Measurements from ENCODE around the gene SPAG16.

SPAG16 gene

DNA sequence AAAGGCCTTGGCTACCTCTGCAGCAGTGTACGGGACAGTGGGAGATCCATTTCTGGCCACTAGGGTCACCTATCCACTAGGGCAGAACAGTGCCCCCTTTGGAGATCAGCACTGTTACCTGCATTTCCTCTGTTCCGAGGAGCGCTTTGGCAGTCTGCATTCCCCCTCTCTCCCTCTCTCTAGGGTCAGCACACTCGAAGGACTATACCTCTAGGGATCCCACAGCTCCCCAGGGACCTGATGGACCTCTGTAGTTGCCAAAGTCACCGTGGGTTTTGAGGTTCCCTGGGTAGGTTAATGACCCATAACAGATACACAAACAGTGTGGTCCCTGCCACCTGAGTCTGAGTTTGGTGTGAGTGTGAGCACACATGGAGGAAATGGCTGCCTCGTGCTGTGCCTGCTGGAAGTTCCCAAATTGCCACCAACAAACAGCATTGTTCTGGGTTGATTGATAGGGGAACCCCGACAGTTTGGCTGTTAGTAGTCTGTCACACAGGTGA, 1026.8 kb downstream of the SPAG16 start:
- no peak for DNase-seq

DNA sequence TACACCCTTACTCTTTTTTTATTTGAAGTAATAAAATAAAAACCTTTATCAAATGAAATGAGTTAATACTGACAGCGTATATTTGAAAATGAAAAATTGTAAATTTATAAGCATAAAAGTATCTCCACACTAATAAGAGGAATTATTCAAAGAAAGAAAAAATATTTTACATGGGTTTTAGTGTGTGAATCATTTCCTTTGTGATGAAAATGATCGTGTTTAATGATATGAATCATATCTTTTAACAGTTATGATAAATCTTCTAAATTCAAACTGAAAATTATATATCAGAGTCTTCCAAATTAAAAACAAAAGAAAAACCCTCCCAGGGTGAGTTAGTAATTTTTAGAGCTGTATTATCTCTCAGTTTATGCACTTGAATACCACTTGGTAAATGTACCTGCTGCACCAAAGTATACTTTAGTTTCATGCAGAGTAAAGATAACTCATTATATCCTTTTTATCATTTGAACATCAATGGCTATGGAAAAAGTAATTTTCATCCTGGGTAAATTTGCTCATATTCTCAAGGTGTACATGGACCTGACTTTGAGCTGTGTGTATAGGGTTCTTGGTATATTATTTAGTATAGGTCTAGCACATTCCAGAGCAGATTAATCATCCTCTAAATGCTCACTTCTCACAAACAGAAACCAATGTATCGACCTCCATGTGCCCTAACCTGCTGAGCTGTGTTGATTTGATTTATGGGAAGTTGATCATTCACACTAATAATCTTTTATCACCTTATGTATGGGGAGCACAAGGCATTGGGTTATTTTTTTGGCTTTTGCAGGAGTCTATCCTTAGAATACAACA, 1027.9 kb downstream of the SPAG16 start:
- DNase-seq: no peak

DNA sequence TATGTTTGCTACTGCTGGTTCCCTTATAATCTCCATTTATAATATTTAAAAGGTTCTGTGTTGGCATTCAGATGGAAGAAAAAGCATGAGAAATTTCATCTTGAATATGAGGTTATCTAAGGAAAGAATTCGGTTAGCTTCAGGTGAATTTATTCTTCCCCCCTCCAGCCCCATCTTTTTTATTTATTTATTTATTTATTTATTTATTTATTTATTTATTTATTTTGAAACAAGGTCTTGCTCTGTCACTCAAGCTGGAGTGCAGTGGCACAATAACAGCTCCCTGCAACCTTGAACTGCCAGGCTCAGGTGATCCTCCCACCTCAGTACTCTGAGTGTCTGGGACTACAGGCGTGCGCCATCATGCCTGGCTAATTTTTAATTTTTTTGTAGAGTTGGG, 1031.1 kb downstream of the SPAG16 start:
- no peak for DNase-seq

DNA sequence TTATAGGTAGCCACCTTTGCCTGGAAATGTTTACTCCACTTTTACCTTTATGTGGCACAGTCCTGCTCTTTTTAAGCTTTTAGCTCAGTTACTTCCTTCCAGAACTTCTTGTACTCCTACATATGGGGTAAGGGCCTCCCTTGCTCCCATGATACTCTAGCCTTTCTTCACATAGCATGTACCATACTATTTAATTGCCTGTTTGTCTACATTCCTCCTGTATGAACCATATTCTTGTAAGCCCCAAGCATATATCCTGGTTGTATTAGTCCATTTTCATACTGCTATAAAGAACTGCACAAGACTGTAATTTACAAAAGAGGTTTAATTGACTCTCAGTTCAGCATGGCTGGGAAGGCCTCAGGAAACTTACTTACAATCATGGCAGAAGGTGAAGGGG, 1035.9 kb downstream of the SPAG16 start:
- no peak for DNase-seq

DNA sequence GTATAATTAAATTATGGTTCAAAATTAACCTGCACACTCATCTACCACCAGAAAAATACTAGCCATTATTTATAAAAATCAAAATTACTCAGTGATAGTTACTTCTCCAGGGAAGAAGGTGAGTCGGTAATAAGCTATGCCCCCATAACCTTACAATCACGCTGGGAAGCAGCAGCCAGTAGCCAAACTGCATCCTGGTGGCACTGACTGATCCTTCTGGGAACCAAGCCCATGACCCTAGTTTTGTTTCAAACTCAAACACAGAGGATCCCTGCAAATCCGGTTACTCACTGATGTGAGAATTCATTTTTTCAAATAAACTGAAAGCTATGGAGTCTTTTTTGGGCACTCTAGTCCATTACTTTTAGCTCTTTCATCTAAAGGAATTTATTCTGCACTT, 1038.4 kb downstream of the SPAG16 start:
- DNase-seq: no peak

DNA sequence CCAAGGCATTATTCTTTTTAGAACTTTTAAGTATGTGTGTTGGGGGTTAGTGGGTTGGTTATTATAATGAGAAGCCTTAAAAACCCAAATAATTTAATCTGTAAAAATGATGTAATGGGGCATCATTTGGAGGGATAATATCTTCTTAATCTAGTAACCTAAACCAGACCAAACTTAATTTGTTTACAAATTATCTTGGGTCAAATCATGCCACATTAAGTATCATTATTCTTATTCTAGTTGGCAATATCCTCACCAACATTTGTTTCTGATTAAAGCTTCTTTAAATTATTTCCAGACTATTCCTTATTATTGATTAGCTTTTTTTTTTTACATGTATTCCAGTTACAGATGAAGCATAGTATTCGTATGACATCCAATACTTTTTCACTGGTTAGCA, 1041.1 kb downstream of the SPAG16 start:
- no peak for DNase-seq

DNA sequence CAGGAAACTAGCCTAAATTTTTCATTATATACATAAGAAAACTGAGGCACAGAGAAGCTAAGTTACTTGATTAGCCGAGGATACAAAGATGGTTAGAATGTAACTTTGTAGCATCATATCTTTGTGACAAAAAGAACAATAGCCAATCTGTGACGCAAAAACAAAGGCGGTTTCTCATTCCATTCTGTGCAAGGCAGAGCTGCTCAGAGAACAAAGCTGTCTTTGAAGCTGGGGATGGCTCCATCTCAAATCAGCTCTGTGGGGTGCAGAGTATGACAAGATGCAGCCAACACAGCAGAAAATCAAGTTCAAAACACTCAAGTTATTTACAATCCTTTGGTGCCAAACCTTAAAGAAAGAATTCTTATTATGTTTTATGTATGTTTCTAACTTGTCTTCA, 1044.7 kb downstream of the SPAG16 start:
- no peak for DNase-seq

DNA sequence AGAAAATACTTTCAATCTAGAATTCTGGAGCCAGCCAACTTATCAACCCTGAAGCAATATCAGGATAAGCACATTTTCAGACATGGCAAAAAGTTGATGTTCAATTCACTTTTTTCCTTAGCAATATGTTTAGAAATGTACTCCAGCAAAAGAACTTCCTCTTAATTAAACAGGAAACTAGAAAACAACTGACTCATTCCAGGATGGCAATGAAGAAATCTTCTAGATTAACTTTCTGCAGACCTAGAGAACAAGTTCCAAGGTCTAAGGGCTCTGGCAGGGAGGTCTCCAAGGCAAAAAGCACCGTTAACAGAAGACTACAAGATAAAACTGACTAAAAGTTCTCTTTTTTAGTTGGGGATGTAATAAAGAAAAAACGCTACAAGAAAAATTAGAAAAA, 1057.4 kb downstream of the SPAG16 start:
- no peak for DNase-seq

DNA sequence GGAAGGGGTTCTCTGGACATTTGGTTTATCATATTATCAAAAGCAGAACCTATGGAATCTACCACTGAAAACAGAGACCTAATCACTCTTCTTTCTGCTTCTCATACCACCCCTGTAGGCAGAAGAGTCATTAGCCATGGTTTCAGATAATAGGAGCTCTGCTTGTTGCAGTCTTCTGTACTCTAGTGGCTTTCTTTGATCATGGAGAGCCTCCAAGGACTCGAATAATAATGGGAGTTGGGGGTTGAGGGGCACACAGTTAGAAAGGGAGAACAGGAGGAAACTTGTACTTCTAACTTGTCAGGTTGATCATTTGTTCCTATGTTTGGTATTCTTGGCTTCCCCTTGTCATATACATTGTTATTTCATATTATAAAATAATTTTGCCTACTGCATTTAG, 1074.2 kb downstream of the SPAG16 start:
- no peak for DNase-seq

DNA sequence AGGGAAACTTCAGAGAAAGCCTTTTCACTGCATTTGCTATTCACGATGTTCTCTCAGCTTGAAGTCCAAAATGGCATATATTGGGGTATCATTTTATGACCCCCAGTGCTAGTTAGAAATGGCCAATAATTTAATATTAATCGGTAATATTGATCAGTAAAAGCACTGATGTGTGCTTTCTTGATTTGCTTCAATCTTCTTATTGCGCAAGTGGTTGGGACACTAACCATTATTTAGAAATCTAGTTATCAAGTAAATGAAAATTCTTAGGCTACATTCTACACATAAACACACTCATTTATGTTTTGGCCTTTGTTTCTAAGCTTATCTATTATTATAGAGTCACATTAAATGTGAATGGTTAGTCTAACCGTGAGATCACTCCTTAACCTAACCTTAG, 1076.9 kb downstream of the SPAG16 start:
- no peak for DNase-seq

DNA sequence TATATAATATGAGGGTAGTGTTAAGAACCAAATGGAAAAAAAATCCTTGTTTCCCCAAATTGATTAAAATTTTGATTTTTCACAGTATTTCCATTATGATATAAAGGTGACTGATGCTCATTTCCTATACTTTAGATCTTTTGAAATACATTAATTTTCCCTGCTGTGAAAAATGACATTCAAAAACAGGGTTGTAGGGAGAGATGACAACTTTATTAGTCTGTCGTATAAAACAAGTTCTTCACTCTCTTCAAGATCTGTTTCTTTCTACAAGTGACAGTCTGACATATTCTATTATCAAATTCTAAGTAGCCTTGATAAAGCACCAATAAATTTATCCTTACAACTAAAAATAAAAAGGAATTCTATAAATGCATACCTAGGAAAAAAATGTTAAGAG, 1081.3 kb downstream of the SPAG16 start:
- no peak for DNase-seq

DNA sequence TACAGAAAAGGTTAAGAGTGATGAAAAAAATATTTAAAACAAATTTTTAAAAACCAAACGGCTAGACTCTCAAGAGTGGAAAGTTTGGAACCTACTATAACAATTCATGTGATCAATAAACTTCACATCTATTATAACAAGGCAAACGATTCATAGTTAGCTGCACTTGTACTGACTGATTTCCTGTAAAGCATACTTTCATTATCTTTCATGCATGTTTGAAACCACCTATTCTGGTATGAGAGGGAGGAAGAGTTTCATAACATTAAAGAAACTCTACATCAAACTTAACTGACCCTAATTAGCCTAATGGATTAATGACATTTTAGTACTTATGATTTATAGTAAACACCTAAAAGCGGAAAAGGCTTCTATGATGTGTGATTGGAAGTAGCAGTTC, 1082.9 kb downstream of the SPAG16 start:
- DNase-seq: no peak

DNA sequence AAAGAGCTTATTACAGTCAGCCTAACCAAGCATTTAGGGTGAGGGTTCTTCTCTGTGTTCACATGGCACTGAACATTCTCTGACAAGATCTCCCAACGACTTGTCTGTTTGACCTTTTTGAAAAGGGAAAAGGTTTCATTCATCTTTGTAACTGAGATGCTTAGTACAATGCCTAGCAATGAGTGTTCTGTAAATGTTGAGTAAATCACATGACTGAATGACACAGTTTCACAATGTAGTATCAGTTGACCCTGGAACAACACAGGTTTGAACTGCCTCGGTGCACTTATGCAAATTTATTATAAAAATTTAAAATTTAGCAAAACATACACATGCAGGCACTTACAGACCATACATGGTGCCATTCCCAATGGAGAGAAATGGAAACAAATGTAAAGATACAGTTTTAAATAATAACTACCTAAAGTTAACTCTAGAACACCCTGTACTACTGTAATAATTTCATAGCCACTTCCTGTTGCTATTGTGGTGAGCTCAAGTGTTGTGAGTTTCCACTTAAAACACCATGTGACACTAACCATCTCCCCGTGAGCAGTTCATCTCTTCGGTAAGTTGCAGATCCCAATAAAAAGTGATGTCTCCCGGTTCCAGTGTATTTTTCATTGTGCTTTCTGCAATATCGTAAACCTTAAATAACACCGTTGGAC, 1092.5 kb downstream of the SPAG16 start:
- no peak for DNase-seq

DNA sequence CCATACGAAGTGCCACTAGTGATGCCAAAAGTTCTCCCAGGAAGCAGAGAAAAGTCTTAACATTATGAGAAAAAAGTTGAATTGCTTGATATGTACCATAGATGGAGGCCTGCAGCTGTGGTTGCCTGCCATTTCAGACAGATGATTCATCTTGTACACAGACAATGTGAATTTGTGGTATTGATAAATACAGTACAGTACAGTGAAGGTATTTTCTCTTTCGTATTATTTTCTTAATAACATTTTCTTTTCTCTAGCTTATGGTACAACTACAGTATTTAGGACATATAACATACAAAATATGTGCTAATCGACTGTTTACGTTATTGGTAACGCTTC, 1093.0 kb downstream of the SPAG16 start:
- DNase-seq: no peak

DNA sequence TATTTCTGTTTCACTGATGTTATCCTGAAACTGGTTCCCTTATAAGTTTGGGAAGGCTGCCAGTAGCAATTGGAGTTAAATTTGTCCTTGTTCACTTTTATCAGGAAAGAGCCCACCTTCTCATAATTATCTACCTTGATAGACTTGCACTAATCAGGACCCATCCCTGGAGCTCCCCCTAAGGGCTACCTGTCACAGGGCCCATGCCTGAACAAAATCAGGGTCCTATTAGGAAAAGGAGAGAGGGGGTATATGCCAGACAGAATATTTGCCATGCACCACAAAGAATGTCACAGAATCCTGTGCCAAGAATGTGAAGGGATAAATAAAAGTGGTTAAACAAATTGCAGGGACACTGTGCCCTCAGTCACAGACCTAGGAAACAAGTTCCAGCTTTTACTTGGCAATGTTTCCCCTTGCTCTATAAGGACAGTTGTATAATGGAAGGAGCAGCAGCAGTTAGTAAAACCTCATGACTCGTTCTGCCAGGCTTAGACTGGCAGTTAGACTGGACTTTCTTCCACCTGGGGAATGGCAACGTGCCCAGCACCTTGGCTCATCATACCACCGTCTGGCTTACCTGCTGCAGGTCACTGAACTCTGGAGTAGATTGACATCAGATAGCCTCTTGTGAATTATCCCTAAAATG, 1094.3 kb downstream of the SPAG16 start:
- DNase-seq: no peak

DNA sequence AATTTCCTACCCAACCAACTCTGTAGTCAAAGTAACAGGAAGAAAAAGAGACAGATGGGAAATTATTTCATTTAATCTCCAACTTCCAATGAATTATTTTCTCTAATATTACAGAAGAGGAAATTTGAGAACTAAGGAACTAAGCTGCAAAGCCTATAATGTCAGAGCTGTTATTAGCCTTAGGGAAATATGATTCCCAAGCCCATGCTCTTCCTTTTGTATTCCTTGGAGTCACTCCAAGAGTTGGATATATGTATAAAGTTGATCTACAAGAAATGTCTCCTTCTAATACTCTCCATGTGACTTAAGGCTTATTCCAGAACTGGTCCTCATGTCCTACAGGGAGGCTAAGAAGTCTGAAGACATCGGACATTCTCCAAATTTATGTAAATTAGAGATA, 1095.0 kb downstream of the SPAG16 start:
- no peak for DNase-seq

DNA sequence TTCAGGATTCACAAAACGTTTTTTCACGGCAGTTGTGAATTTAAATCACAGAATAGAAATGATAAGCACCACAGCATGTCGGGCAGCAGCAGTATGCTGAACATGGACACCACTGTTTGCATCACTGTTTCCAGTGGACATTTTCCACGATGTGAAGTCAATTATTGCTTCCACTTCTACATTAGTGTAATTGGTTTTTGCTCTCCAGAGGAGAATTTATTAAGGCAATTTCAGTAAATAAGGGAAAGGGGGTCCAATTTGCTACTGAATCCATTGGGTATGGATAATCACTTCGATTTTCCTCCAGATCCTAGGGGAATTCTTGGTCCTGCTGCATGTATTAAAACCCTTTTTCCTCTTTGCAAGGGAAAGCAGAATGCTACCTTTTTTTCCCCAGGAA, 1096.4 kb downstream of the SPAG16 start:
- no peak for DNase-seq

DNA sequence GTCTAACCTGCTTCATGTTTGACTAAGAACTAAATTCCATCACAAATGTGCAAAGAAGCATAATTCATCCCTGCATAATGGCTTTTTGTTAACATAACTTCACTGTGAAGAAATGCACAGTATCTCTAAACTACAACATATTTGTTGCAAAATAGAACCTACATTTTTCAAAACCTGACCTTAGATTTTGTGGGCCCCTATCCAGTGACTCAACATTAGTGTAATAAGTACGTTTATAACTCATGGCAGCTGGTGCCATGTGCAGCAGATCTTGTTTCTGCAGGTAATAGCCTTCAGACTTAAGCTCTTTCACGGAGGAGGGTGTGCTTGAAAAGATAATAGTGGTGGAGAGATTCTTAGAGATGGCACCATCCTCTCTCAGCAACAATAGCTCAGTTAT, 1098.0 kb downstream of the SPAG16 start:
- no peak for DNase-seq

DNA sequence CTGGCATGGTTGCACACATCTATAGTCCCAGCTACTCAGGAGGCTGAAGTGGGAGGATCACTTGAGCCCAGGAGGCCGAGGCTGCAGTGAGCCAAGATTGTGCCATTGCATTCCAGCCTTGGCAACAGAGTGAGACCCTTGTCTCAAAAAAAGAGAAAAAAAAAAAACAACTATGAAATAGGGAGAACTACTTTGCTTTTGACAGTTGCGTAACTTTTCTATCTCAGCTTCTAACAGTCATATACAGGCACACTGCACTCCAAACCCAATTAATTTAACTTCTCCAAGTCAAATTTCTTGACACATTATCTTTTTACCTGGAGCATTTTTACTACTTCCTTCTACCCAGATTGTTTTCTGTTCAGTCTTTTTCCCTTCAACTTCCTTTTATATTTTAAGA, 1102.5 kb downstream of the SPAG16 start:
- no peak for DNase-seq

DNA sequence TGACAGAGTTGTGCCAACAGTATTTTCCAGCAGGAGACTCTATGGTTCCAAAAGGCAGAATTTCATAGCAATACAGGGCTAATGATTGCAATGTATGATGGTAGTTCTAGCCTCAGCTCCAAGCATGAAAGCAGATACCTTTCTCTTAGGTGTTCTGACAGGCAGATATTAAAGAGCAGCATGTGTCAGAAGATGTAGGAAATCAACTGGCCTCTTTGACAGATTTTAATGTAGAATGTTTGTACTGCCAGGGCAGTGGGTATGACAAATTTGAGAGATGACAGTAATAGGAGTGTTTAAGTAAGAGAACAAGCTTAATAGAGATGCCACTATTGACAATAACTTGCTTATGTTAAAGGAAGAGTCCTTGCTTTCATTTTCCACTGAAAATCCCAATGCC, 1105.1 kb downstream of the SPAG16 start:
- DNase-seq: no peak

DNA sequence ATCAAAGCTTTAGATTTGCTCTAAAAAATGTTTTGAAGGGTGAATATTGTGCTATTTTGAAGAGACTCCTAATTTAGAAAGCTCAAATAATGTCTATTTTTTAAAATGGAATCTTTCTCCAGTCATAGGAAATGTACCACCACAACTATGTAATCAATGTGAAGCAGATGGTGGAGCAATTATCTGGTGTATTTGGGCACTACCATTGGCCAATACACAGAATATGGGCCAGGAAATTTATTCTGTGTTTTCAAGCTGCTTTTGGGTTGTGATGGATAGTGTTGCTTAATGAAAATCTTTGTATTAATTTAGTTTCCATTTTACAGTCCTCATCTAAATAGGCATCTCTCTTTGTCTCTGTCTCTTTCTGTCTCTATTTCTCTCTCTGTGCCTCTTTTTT, 1109.5 kb downstream of the SPAG16 start:
- DNase-seq: no peak

DNA sequence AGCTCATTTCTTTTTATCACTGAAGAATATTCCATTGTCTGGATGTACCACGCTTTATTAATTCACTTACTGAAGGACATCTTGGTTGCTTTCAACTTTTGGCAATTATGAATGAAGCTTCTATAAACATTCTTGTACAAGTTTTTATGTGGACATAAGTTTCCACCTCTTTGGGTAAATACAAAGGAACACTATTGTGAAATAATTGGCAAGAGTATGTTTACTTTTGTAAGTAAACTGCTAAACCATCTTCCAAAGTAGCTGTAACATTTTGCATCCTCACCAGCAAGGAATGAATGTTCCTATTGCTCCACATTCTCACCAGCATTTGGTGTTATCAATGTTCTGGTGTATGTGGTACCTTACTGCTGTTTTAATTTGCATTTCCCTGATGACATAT, 1110.8 kb downstream of the SPAG16 start:
- DNase-seq: no peak

DNA sequence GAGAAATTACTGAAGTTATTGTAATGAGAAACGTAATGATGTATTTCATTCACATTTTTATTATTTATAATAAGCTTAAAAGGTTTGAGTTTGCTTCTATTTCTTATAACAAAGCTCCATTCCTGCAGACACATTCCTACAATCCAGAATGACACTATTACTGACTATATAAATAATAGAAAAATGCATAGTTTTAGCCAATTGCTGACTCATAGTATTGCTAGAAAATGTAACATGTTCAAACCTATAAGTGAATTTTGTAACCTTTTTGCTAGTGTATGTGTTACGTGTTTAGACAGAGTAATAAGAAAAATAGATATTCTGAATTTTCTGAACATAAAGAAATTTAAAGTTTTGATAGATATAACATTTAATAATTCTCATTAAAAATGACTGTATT, 1117.3 kb downstream of the SPAG16 start:
- no peak for DNase-seq

DNA sequence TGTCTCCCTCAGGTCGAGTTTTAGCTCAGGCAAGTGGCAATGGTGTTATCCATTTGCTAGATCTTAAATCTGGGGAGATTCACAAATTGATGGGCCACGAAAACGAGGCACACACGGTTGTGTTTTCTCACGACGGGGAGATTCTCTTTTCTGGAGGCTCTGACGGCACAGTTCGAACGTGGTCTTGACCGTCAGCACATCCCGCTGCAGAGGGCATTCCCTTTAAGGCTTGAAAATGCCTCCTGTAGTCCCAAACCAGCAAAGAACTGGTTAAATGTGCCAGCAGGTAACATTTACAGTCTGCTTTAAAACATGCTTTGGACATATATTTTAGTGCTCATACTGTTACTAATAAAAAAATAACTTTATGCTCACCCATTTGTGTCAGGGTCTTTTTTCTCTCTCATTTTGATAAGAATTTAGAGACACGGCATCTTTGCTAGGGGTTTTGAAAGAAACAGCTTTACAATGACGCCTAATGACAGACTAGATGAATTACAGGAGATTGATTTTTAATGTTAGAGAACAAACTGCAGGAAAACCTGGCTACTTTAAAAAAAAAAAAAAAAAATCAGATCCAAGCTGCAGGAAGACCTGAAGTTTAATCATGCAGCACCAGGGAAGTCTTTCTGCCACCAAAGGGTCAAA, 1126.0 kb downstream of the SPAG16 start:
- no peak for DNase-seq

Measured in CD4-positive, alpha-beta T cell treated with Interleukin-17A for 4 hours (primary cell).